NCI-H524 treated with DMSO at 0.1 percent for 48 hours (cell line): Measurements from ENCODE around the gene KLF1.
"Not testable (repeated sequence)": the region's sequence is repeated elsewhere in the genome, so short reads cannot be mapped to it uniquely, and the experiment has no call there.

Source experiments
- DNase-seq: peaks from one replicate; lab custom pipeline; 2025; lab: John Stamatoyannopoulos, UW

KLF1 gene

GRCh38 chr19:12890787-12891552 is 4.0 kb upstream of the KLF1 start, which contains the start of gene GCDH:
TSS of gene GCDH (plus strand) at chr19:12891160. CDS start at chr19:12891305, 145 bp downstream.
- DNase-seq, result peak; percentile 99

GRCh38 chr19:12890299-12890786 is 3.3 kb upstream of the KLF1 start:
- not testable (repeated sequence) for DNase-seq

- no peak for DNase-seq
Observed at GRCh38 chr19:12888006-12888603, 1.1 kb upstream of the KLF1 start.

- no peak for DNase-seq
Observed at GRCh38 chr19:12886651-12886968, 391 bp downstream of the KLF1 start.

GRCh38 chr19:12885749-12886650 is 1.0 kb downstream of the KLF1 start:
- no peak for DNase-seq

GRCh38 chr19:12884926-12885748 is 1.9 kb downstream of the KLF1 start:
- DNase-seq, result no peak

GRCh38 chr19:12884627-12884925 is 2.4 kb downstream of the KLF1 start:
- no peak for DNase-seq

- DNase-seq, result no peak
Observed at GRCh38 chr19:12884202-12884601, 2.8 kb downstream of the KLF1 start.

GRCh38 chr19:12882589-12882988 is 4.4 kb downstream of the KLF1 start:
- no peak for DNase-seq

GRCh38 chr19:12881172-12881808 is 5.7 kb downstream of the KLF1 start, which contains the start of gene DNASE2:
TSS of gene DNASE2 (minus strand) at chr19:12881449. CDS start at chr19:12881375, 74 bp downstream.
- peak; percentile 83 for DNase-seq

- no peak for DNase-seq
Observed at GRCh38 chr19:12880551-12881171, 6.3 kb downstream of the KLF1 start.

GRCh38 chr19:12875086-12875485 is 11.9 kb downstream of the KLF1 start:
- no peak for DNase-seq

GRCh38 chr19:12873891-12874745 is 12.9 kb downstream of the KLF1 start:
- no peak for DNase-seq

- DNase-seq, result no peak
Observed at GRCh38 chr19:12872941-12873890, 13.8 kb downstream of the KLF1 start.

GRCh38 chr19:12872255-12872654 is 14.7 kb downstream of the KLF1 start:
- DNase-seq, result no peak

- no peak for DNase-seq
Observed at GRCh38 chr19:12871681-12872080, 15.3 kb downstream of the KLF1 start.

- DNase-seq, result no peak
Observed at GRCh38 chr19:12868540-12869112, 18.4 kb downstream of the KLF1 start.
